NCI-H748 (cell line): ENCODE measurements around the gene DEFB123.

Source experiments
- DNase-seq: peaks from one replicate; lab custom pipeline; 2025; ENCODE audit not compliant: unreplicated experiment; lab: John Stamatoyannopoulos, UW

The DEFB123 gene

GRCh38 chr20:31473331-31474096 is 33.1 kb downstream of the DEFB123 start:
- DNase-seq: no peak

DNA sequence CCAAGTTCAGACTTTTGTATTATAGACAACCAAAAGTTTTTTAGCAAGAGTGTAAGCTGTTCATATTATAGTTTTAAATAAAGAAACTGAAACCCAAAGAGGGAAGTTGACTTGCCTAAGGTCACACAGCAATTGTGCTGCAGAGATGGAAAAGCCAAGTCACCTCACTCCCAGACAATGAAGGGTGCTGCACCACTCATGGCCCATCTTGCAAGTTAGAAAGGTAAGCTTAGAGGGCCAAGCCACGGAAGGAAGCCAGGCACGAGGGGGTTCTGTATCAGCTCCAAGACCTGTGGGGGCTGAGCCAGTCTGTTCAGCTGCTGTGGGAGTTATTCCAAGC is 33.6 kb downstream of the DEFB123 start:
- no peak for DNase-seq

- peak; percentile 14 for DNase-seq
Measured at GRCh38 chr20:31474758-31475427, 34.5 kb downstream of the DEFB123 start, which contains the start of the genes DEFB124 and REM1. TSS of gene DEFB124 (minus strand) at chr20:31475127. CDS start at chr20:31473013, 2,114 bp downstream. TSS of gene REM1 (plus strand) at chr20:31475288. CDS start at chr20:31476446, 1,158 bp downstream.

DNA sequence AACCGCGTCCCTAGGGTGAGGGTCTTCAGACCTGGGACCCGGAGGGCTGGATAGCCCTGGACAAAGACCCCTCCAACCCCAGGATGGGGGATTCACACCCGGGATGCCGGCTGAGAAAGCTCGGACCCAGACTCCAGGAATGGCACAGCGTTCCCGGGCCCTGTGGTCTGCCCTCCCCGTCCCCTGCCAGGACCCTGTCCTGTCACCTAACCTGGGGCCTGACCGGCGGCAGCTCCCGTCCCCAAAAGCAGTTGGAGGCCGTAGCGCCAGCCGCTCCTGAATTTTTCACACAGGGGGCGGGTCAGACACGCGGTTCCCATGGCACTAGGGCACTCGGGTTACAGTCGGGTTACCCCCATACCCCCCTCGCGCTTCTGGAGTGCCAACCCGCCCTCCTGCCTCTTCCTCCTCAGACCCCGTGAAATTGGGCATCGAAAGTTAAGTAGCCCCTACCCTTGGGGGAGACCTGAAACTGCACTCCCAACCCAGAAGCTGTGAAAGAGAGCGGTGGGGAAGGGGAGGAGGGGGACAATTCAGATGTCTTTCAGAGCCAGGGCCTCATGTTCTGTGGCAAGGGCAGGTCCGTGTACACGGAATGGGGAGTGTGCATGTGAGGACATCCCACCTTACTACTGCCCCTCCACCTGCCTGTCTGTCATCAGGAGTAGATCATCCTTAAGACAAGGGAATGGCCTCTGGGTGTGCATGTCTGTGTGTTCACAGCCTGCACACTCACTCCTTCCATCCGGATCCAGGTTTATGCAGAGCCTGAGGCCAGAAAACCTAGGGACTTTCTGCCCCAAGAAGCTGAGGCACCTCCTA is 35.3 kb downstream of the DEFB123 start:
- DNase-seq: no peak

DNA sequence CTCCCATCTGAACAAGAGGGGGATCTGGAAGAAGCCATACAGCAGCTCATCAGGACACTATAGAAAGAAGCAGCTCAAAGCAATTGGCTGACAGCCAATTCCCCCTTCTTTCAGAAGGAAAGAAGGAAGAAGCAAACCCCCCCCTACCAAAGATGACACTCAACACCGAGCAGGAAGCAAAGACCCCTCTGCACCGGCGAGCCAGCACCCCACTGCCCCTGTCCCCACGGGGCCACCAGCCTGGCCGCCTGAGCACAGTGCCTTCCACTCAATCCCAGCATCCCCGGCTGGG is 35.8 kb downstream of the DEFB123 start:
- DNase-seq: no peak

DNA sequence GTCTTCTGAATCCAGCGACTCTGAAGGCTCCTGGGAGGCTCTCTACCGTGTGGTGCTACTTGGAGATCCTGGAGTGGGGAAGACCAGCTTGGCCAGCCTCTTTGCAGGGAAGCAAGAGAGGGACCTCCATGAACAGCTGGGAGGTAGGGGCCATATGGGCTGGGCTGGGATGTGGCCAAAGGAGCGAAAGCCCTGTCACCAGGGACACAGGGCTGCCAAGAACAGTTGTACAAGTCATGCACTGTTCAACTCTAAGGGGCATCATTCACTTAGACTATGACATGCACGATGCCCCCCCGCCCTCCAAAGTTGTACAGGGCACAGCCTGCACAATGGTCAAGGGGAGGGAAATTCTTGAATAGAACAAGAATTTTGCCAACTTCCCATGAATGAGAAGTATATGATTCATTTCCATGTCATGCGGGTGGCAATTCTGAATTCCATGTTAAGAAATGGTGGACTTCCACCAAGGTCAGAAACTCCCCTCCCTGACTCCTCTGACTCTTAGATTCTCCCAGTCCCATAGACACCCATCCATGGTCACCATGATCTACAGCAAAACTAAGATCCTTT is 36.3 kb downstream of the DEFB123 start:
- DNase-seq: no peak

DNA sequence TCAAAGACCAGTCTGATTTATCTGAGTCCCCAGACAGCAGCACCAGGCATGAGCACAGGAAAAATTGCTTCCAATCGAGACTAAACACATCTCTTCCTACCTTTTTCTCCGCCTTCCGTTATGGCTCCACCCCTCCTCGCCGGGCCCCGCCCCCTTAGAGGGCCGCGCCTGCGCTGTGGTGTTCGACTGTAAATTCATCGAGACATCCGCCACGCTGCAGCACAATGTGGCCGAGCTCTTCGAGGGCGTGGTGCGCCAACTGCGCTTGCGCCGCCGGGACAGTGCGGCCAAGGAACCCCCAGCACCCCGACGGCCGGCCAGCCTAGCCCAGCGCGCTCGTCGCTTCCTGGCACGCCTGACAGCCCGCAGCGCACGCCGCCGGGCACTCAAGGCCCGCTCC is 43.6 kb downstream of the DEFB123 start:
- no peak for DNase-seq

DNA sequence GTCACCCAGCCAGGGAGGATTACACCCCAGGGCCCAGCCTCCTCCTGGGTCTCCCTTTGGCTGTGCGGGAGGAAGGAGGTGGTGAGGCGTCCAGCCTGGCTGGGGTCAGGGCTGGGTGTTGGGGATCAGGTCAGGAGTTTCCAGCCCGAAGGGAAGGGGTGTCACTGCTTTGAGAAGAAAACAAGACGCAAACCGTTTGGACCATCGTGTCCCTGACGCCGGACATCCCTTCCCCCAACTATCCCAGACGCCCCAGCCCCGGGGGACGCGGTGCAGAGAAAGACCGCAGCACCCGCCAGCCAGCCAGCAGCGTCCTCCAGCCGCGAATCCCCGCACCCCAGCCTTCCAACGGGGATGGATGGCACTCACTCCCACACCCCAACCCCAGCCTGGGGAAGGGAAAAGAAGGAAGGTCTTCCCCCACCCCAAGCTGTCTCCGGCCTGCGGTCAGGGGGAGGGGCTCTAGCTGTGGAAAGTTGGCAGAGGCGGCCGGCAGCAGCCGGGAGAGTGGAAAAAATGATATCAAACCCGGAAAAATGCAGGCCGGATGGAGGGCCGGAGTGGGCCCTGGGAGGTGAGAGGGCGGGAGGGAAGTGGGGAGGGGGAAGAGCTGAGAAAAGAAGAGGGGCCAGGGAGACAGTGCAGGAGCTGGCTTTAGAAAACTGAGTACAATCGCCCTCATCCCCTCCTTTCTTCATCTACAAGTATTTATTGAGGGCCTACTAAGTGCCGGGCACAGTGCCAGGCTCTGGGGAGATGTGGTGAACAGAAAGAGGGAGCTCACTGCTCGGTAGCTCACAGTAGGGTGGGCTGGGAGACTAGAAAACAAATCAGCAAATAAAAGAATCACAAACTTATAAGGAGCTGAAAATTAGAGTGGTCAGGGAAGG is 45.3 kb downstream of the DEFB123 start:
- no peak for DNase-seq

GRCh38 chr20:31488115-31488514 is 47.7 kb downstream of the DEFB123 start:
- DNase-seq: no peak

GRCh38 chr20:31489152-31489551 is 48.7 kb downstream of the DEFB123 start:
- DNase-seq: no peak

DNA sequence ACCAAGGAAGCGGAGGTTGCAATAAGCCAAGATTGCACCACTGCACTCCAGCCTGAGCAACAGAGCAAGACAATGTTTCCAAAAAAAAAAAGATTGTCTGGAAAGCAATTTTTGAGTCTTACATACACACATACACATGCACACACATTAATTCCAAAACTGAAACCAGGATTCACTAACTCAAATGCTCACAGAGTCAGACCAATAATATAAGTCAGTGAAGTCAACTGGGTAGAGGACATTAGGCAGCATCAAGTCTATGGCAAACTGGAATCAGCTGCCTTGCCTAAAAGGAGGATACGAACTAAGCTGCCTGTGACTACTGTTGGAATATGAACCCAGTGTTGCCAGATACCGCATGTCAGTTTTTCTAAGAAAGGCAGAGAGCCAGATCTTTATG is 50.3 kb downstream of the DEFB123 start:
- DNase-seq: no peak

GRCh38 chr20:31494131-31494530 is 53.7 kb downstream of the DEFB123 start:
- peak; percentile 26 for DNase-seq

DNA sequence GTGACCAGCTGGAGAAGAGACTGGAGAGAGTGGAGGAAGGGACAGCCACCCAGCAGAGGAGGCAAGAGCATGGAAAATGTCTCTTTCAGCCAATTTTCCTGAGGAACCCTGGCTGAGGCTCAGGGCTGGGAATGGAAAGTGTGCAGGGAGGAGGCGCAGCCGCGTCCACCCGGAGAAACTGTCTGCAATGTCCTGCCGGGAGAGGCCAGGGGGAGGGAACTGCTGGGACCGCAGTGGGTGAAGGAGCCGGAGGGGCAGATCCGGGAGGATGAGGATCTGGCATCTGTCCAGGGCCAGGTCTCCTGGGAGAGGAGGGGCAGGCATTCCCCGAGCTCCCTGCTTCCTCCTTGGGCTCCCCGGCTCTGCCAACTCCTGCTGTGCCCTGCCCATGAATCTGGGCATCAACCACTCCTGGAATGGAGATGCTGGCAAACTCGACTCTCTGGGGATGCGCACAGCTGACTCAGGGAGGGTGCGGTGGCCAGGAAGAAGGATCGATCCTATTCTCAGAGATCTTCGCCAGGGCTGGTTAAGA is 56.4 kb downstream of the DEFB123 start:
- DNase-seq: no peak

DNA sequence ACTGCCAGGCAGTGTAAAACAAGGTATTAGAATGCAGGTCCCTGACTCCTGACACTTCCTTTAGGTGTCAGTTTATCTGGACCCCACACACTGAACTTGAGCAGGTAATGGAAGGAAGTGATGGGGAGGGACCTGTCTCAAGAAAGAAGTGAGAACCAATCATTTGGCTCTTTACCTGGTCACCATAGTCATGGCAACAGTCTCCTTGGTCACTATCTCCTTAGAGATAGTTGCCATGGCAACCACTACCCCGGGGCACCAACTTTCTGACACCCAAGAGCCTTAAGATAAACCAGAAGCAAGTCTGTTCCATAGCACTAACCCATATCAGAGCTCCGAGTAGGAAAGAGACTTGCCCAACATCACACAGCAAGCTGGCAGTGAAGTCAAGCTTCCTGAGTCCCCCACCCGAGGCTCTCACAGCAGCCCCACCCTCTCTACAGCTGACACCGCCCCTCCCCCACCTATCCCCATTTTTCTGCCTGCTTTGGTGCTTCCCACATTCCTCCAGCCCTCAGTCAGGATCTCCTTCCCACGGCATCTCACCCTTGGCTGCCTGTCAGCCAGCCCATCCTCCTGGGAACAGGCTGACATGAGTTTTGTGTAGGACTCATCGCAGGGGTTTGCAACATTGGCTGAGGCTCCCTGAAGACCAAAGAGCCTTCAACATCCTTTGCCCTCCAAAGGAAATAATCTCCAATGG is 57.6 kb downstream of the DEFB123 start:
- DNase-seq: peak; percentile 23
